ENCODE data around the gene KLHL29. TPM values are rescaled to one million over a fixed set of nuclear protein-coding genes. Genes with fewer than 3 reads are reported as not detected.

KLHL29 gene
- total RNA-seq, 1 donor from 2014 or later: 3.0 TPM

DNA sequence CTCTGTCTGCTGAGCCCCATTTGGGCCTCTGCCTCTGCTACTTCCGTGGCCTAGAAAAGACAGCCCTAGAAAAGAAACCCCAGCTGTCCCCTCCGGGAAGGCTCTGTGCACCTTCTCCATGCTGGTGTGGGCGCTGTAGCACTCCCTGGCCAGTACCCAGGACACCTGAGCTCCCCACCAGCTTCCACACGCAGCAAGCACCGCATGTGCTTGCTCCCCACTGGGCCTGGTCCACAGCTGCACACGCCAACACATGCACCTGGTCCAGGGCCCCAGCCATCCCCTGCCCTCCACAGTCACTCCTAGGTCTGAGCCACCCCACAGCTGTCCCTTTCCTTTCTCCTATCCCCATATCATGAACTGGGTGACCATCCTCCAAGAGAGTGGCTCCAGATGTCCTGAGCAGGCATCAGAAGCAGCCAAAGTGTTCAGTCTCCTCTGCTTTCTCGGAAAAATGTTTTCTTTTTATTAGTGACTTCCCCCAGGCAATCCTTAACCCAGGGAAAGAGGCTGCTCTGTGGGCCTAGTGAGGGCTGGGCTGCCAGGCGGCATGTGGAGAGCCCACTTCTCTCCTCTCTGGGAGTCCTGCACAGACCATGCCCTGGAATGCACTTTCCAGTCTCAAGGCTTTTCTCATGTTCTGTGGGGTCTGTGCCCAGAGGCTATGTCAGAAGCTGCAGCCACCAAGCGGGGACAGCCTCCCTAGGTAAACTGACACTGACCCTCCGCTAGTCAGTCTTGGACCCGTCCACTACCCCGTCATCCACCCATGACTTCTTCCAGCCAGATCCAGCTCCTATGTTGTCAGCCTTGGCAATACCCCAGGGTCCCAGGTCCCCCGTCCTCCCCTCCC is 133.7 kb downstream of the KLHL29 start:
- peaks cover 13% of the 10 kb centered on the region for H3K27me3 Mint-ChIP-seq (ENCODE audit: low read depth)
- H3K9me3 Mint-ChIP-seq: no peaks in the 10 kb centered on the region
- no peaks in the 10 kb centered on the region for H3K36me3 Mint-ChIP-seq (ENCODE audit: low read depth)
- H3K4me1 Mint-ChIP-seq (ENCODE audit: low read depth): no peaks in the 10 kb centered on the region
- intact Hi-C loops (cut with micrococcal nuclease): no loop called here
- no peak for DNase-seq (ENCODE audit: low spot score)
- no peak overlapping the region for H3K4me3 Mint-ChIP-seq (ENCODE audit: low read depth)
- no peak overlapping the region for H3K27ac Mint-ChIP-seq

DNA sequence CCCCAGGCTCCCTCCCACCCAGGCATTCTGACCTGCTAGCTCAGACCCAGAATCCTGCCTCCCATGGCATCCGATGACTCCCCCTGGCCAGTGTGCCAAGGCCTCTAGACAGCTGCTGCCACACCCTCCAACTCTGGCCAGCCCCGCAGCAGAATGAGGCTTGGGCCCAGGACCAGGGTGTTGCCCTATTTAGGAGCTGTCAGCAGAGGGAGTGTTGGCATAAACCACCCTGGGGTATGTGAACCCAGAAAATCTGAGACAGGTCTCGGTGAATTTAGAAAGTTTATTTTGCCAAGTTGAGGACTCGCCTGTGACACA is 134.3 kb downstream of the KLHL29 start:
- no peak overlapping the region for H3K27ac Mint-ChIP-seq
- intact Hi-C loops (cut with micrococcal nuclease): no loop called here
- no peaks in the 10 kb centered on the region for H3K36me3 Mint-ChIP-seq (ENCODE audit: low read depth)
- H3K27me3 Mint-ChIP-seq (ENCODE audit: low read depth): peaks cover 13% of the 10 kb centered on the region
- H3K4me1 Mint-ChIP-seq (ENCODE audit: low read depth): no peaks in the 10 kb centered on the region
- H3K9me3 Mint-ChIP-seq: no peaks in the 10 kb centered on the region
- no peak for DNase-seq (ENCODE audit: low spot score)
- no peak overlapping the region for H3K4me3 Mint-ChIP-seq (ENCODE audit: low read depth)

DNA sequence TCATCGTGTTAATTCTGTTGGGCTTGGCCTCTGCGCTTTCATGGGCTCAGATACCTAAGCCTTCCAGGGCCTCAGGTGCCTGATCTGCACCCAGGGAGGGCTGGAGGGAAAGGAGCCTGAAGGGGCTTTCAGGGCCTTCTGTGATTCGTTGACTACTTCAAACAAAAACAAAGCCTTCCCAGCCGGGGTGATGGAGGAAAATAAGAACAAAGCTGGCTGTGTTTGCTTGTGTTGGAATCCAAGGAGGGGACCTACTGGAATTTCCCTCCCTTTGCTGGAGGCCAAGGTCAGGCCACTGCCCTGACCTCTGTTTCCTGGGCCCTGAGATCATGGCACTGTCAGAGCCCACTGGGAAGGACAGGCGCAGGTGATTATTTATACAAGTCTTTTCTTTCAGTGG is 135.3 kb downstream of the KLHL29 start:
- Mint-ChIP-seq H3K27ac (no peak overlapping the region), H3K4me1 (ENCODE audit: low read depth) (no peaks in the 10 kb centered on the region), H3K36me3 (ENCODE audit: low read depth) (no peaks in the 10 kb centered on the region), H3K27me3 (ENCODE audit: low read depth) (peaks cover 7% of the 10 kb centered on the region), H3K9me3 (no peaks in the 10 kb centered on the region), H3K4me3 (ENCODE audit: low read depth) (no peak overlapping the region)
- intact Hi-C loops (cut with micrococcal nuclease): no loop called here
- no peak for DNase-seq (ENCODE audit: low spot score)

DNA sequence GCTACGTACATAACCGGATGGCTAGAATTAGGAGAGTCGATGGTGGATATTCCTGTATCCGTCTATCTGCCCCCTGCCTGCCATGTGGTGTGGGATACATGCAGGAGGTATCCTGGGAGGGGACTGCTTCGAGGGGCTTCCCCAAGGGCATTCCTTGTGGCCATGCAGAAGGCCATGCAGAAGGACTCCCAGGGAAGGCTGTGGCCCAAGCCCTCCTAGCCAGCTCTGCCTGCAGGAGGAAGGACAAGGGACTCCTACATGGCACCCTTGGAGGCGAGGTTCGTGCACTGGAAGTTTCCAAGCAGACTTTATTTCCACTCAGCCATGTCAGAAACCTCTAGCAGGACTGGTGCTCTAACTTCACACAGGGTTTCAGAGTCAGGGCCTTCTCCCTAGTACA is 136.1 kb downstream of the KLHL29 start:
- Mint-ChIP-seq H3K9me3 (no peaks in the 10 kb centered on the region), H3K27me3 (ENCODE audit: low read depth) (peaks cover 4% of the 10 kb centered on the region), H3K4me1 (ENCODE audit: low read depth) (peaks cover 4% of the 10 kb centered on the region), H3K4me3 (ENCODE audit: low read depth) (no peak overlapping the region), H3K27ac (no peak overlapping the region), H3K36me3 (ENCODE audit: low read depth) (no peaks in the 10 kb centered on the region)
- intact Hi-C loops (cut with micrococcal nuclease): no loop called here
- DNase-seq (ENCODE audit: low spot score): no peak

DNA sequence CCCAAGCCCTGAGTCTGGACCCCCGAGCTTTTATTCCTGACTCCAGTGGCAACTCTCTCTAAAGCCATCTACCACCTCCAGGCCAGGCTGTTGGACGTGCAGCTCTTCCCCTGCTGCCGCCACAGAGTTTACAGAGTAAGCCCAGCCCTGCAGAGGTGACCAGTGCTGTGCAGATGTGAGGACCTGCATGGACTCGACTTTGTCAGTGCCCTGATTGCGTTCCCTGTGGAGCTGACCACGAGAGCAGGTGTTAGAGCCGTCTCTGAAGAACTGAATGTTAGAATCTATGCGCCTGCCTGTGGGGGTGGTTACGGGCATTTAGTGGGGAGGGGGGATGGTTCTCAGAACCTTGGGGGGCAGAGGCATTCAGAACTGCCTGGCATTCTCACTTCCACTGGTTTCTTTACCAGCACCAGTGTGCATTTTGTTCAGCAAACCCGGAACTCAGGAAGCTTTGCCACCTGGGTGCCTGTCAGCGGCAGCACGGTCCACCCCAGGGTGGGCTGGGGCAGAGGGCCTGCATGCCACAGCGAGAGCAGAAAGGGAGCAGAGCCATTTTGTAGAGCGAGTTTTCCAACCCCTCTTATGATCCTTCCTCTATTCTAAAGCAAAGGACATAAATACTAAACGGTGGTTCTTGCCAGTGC is 137.9 kb downstream of the KLHL29 start:
- no peak overlapping the region for H3K27ac Mint-ChIP-seq

DNA sequence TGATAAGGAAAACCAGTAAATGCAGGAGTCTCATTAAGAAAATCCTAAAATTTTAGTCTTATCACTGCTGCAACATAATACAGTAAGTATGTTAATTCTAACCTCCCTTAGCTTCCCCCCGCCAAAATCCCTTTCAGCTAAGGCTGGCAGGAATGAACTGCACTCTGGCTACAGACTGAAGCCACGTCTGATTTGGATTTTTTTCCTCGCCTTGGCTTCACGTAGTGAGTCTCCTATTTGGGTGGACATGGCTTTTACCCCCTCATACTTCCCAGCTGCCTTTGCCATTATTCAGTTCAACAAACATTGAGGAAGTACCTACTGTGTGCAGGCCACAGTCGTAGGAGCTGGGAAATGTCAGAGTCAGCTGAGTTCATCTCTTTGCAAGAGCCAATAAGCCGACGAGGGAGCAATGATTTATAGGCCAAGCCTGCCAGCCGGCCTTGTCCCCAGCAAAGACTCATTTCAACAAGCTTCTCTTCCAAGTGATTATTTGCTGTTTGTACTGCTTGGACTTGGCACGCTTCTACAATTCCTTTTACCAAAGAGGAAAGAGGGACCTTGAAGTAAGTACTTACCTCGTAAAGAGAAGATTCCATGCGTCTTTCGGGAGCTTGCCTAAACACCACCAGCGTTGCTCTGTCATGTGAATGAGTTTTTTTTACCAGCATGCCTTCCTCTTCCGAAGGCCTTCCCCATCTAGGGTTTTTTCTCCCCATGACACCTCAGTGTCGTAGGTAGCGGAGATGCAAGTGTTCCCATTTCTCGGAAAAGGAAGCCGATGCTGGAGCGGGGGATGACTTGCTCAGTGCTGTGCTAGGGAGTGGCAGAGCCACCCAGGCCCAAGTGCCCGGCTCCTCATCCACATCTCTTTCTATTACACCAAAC is 138.6 kb downstream of the KLHL29 start:
- Mint-ChIP-seq H3K9me3 (no peaks in the 10 kb centered on the region), H3K36me3 (ENCODE audit: low read depth) (no peaks in the 10 kb centered on the region), H3K27ac (no peak overlapping the region), H3K4me1 (ENCODE audit: low read depth) (peaks cover 6% of the 10 kb centered on the region), H3K27me3 (ENCODE audit: low read depth) (no peaks in the 10 kb centered on the region), H3K4me3 (ENCODE audit: low read depth) (no peak overlapping the region)
- DNase-seq (ENCODE audit: low spot score): no peak
- intact Hi-C loops (cut with micrococcal nuclease): no loop called here

More for the DNA sequence above, 137.9 kb downstream of the KLHL29 start:
- DNase-seq (ENCODE audit: low spot score): no peak
- intact Hi-C loops (cut with micrococcal nuclease): no loop called here
- H3K4me3 Mint-ChIP-seq (ENCODE audit: low read depth): no peak overlapping the region
- peaks cover 6% of the 10 kb centered on the region for H3K4me1 Mint-ChIP-seq (ENCODE audit: low read depth)
- no peaks in the 10 kb centered on the region for H3K36me3 Mint-ChIP-seq (ENCODE audit: low read depth)
- H3K9me3 Mint-ChIP-seq: no peaks in the 10 kb centered on the region
- H3K27me3 Mint-ChIP-seq (ENCODE audit: low read depth): no peaks in the 10 kb centered on the region

DNA sequence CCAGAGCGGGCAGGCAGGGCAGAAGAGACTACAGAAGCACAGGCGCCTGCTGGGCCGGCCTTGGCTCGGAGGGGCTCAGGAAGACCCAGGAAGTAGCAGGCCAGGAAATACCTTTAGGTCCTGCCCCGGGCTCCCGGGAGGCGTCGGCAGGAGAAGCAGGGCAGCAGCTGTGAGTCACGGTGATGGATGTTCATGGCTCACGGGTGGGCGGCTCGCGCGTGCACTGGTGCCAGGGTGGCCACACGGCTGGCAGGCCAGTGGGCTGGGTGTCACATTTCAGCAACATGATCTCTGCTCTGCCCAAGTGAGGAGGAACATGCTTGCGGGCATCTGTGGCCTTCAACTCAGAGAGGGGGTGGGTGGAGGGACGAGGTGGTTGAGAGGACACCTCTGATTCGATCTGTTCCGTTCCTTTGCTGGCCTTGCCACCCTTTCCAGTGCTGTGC is 139.3 kb downstream of the KLHL29 start:
- Mint-ChIP-seq H3K9me3 (no peaks in the 10 kb centered on the region), H3K4me1 (ENCODE audit: low read depth) (peaks cover 6% of the 10 kb centered on the region), H3K36me3 (ENCODE audit: low read depth) (no peaks in the 10 kb centered on the region), H3K27me3 (ENCODE audit: low read depth) (no peaks in the 10 kb centered on the region), H3K27ac (no peak overlapping the region), H3K4me3 (ENCODE audit: low read depth) (no peak overlapping the region)
- intact Hi-C loops (cut with micrococcal nuclease): no loop called here
- DNase-seq (ENCODE audit: low spot score): no peak

DNA sequence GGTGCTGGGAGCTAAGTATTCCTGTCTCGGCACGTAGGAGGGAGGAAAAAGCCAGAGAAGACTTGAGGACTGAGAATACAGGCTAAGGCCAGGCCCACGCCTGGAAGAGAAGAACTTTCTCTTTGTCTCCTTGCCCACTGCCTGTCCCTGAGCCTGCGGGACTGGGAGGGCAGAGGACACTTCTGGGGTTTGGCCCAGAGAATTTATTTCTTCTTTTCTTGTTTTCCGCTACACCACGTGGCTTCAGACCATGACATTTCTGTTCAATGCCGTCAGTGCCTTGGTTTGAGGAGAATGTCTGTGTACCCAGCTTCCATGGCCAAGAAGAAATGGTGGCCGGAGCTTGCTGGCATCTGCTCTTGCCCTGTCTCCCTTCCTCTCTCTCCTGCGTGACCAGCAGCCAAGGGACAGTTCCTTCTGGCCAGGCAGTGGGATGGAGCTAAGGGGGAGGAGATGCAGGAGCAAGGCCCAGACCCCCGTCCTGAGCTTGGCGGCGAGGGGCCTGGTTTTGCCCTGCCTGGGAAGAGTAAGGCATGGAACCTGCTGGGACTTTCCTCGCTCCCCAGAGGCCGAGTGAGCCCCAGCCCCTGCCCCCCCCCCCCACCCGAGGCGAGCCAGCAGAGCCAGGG is 140.3 kb downstream of the KLHL29 start:
- Mint-ChIP-seq H3K4me3 (ENCODE audit: low read depth) (no peak overlapping the region), H3K27me3 (ENCODE audit: low read depth) (no peaks in the 10 kb centered on the region), H3K9me3 (no peaks in the 10 kb centered on the region), H3K36me3 (ENCODE audit: low read depth) (no peaks in the 10 kb centered on the region), H3K4me1 (ENCODE audit: low read depth) (peaks cover 6% of the 10 kb centered on the region), H3K27ac (no peak overlapping the region)
- no peak for DNase-seq (ENCODE audit: low spot score)
- intact Hi-C loops (cut with micrococcal nuclease): no loop called here

DNA sequence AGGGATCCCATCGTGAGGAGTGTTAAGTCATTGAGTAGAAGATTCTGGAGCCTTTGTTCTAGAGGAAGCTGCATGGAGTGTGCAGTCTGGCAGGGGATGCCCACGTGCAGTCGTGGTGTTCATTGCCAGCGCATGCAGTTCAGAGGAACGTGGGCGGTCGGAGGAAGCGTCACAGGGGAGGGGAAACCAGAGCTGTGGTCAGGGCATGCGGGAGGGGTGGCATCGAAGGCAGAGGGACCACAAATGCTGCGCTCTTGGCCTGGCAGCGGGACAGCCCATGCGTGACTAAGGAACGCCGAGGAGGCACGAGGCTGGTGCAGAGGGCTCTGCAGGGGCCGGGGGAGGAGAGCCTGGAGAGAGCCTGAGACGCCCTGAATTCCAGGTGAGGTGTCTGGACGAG is 141.1 kb downstream of the KLHL29 start:
- H3K27ac Mint-ChIP-seq: no peak overlapping the region
- no peaks in the 10 kb centered on the region for H3K27me3 Mint-ChIP-seq (ENCODE audit: low read depth)
- no peak overlapping the region for H3K4me3 Mint-ChIP-seq (ENCODE audit: low read depth)
- no peaks in the 10 kb centered on the region for H3K36me3 Mint-ChIP-seq (ENCODE audit: low read depth)
- intact Hi-C loops (cut with micrococcal nuclease): no loop called here
- DNase-seq (ENCODE audit: low spot score): no peak
- H3K9me3 Mint-ChIP-seq: no peaks in the 10 kb centered on the region
- H3K4me1 Mint-ChIP-seq (ENCODE audit: low read depth): peaks cover 6% of the 10 kb centered on the region

DNA sequence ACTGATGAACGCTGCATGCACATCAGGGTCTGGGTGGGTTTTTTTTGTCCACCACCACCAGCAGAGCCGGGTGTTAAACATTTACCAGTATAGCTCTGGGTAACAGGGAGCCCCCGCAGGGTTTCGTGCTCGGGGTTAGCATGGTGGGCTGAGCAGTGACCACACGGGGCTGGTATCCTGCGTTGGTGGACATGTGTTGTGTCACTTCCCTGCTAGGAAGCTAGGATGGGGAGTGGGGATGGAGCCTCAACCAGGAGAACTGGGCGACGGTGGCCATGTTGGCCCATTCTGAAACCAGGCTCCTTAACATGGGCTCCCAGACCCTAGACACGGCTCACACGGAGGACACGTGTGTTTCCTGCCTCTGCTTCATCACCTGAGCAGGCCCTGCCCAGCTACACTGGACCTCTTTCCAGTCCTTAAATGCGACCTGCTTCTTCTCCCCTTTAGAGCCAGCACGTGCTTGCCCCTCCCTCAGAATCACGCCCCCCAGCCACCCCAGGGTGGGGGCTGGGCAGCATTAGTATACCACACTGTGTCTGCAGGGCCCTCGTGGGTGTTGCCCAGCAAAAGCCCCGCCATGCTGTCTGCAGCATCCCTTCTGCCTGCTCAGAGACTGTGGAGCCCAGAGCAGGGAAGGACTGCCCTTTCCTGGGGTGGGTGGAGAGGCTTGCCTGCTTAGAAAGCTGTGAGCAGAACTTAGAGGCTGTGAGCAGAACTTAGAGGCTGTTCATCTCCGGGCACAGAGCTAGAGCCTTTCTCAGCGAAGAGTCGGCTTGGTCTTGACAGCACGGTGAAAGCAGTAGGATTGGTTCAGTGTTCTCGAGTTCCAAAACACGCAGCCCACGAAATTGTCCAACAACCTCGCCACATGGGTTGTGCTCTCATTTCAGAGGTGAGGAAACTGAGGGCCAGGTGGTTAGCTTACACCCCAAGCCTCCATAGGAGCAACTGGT is 142.1 kb downstream of the KLHL29 start:
- Mint-ChIP-seq H3K9me3 (no peaks in the 10 kb centered on the region), H3K4me3 (ENCODE audit: low read depth) (no peak overlapping the region)
- intact Hi-C loops (cut with micrococcal nuclease): no loop called here

DNA sequence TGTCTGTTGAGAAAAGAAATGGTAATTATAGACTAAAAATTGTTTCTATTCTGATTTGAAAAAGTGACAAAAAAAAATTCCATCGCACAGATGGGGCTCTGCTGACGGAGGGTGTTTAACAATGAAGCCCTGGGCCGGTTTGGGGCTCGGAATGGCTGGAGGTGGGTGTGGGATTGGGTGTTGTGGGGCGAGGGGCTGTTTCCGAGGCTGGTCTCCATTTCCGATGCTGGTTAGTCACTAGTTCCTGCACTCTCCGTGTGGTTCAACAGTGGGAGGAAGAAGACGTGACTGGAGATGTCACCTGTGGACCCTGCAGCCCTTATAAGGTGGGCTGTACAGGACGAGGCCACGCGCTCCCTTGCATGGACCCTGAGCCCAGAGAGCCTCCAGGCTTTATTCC is 143.2 kb downstream of the KLHL29 start:
- Mint-ChIP-seq H3K36me3 (ENCODE audit: low read depth) (no peaks in the 10 kb centered on the region), H3K4me1 (ENCODE audit: low read depth) (peaks cover 20% of the 10 kb centered on the region), H3K27me3 (ENCODE audit: low read depth) (no peaks in the 10 kb centered on the region), H3K4me3 (ENCODE audit: low read depth) (no peak overlapping the region), H3K27ac (no peak overlapping the region), H3K9me3 (no peaks in the 10 kb centered on the region)
- intact Hi-C loops (cut with micrococcal nuclease): no loop called here
- no peak for DNase-seq (ENCODE audit: low spot score)

More for the DNA sequence above, 142.1 kb downstream of the KLHL29 start:
- Mint-ChIP-seq H3K27ac (no peak overlapping the region), H3K4me1 (ENCODE audit: low read depth) (peaks cover 11% of the 10 kb centered on the region), H3K36me3 (ENCODE audit: low read depth) (no peaks in the 10 kb centered on the region), H3K27me3 (ENCODE audit: low read depth) (no peaks in the 10 kb centered on the region)
- DNase-seq (ENCODE audit: low spot score): no peak

DNA sequence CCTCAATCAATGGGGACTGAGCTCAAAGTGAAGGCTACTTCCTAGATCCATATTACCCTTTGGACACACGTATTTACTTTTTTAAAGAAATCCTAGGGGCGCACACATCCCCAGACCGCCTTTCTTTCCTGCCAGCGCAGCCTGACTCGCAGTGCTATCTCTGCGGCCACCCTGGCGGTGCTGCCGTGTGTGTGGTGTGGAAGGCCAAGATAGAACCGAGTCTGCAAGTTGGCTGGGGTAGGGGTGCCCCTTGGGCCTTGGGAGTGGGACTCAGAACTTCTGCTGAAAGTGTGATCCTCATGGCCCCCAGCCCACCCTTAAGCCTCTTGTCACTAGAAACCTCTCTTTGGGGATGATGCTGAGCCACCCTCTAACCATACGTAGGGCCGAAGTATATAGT is 143.7 kb downstream of the KLHL29 start:
- Mint-ChIP-seq H3K4me3 (ENCODE audit: low read depth) (no peak overlapping the region), H3K36me3 (ENCODE audit: low read depth) (no peaks in the 10 kb centered on the region), H3K27ac (no peak overlapping the region), H3K9me3 (no peaks in the 10 kb centered on the region), H3K27me3 (ENCODE audit: low read depth) (no peaks in the 10 kb centered on the region), H3K4me1 (ENCODE audit: low read depth) (peaks cover 20% of the 10 kb centered on the region)
- intact Hi-C loops (cut with micrococcal nuclease): no loop called here
- DNase-seq (ENCODE audit: low spot score): no peak
